HL-60 (cell line): ENCODE measurements around the gene DDI1.
A peak's percentile ranks its signal among the peaks of the same experiment; 100 is the strongest.

ENCODE experiments used
- DNase-seq, 2 experiments: peaks; one replicate each; pipeline ENCODE4 v3.0.0-alpha.2; 2010 to 2020; ENCODE audit warnings: low read depth in 1 of 2, low spot score in 1 of 2
- H3K27ac ChIP-seq: fragments of 250-450 bp; sonication (Bioruptor Pico); replicated peaks from 2 replicates; pipeline ENCODE4 v1.5.1; 2020; ENCODE audit warnings: mild to moderate bottlenecking, moderate library complexity
- H3K27me3 ChIP-seq: fragments of 250-450 bp; sonication (Bioruptor Pico); 2 replicates; pipeline ENCODE4 v1.5.1; 2021; ENCODE audit warnings: mild to moderate bottlenecking, moderate library complexity; ENCODE audit not compliant: insufficient read depth, poor library complexity, severe bottlenecking
- H3K4me3 ChIP-seq: replicated peaks from 2 replicates; pipeline ENCODE4 v1.5.1; 2011; ENCODE audit warnings: mild to moderate bottlenecking, control low read depth, low read length; ENCODE audit not compliant: insufficient read depth
- GABPA ChIP-seq: IDR thresholded peaks from 2 replicates; pipeline ENCODE4 v1.6.1; 2012; ENCODE audit warnings: low read depth
- POLR2AphosphoS5 ChIP-seq: IDR thresholded peaks from 2 replicates; pipeline ENCODE4 v1.6.1; 2012; ENCODE audit warnings: low read depth
- SPI1 ChIP-seq: IDR thresholded peaks from 2 replicates; pipeline ENCODE4 v1.6.1; 2012; ENCODE audit warnings: low read depth, mild to moderate bottlenecking, borderline replicate concordance
- TF ChIP-seq, protein P1 (sequence below): IDR thresholded peaks from 2 replicates; pipeline ENCODE4 v1.6.1; 2012; ENCODE audit warnings: low read depth; ENCODE audit not compliant: insufficient replicate concordance
- TF ChIP-seq, protein P2 (sequence below): IDR thresholded peaks from one replicate; pipeline ENCODE4 v1.5.1; 2011; ENCODE audit warnings: low read length, control low read depth, inconsistent platforms; ENCODE audit not compliant: insufficient read depth

The DDI1 gene

DNA sequence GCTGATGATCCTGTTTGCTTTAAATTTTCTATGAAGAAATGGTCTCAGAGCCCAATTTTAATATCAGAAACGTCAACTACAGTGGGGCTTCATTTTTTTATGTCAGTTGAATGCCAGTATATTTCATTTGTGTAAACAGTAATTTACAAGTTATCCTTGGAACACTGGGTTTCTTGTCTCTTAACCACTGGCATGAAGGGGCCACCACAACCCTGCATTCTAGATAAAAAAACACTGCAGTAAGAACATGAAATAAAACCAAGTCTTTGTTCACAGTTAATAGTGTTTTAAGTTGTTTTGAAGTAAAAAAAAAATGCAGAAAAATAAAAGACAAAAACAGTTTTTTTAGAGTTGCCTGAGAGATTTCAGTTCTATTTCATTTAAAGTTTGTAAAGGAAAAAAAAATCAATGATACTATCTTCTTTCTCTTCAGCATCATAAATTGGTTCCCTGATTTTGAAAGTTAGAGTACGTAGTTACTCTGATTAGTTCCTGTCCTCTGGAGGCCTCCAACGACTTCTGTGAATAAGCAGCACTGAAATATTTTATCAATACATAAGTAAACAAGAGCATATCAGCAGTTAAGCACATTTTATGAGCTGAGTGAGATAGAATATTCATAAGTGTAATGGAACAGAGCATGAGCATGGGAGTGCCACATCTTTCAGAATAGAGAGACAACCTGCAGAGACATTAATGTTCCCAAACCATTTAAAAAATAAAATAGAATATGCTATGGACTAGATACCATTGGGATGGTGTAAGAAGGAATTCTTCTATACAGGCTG is 7.8 kb upstream of the DDI1 start:
- Histone ChIP-seq H3K27me3 (no peaks in the 10 kb centered on the region), H3K27ac (no peak overlapping the region), H3K4me3 (no peak overlapping the region)
- no peak for TF ChIP-seq GABPA
- no peak for DNase-seq

DNA sequence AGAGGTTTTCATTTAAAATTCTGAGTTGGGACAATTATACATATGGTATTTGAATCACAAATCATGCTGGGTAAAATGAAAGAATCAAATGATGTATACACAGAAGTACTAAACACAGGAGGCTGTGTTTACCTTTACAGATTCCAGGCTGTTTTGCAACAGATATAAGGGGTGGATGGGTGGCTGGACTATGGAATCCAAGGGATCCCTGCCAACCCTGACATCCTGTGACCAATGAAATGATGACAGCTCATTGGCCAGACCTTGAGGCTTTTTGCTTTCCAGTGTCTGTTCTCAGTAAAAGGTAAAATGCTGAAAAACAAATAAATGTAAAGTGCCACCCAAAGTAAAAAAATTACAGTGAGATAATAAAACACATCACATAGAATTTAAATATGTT is 3.3 kb upstream of the DDI1 start:
- TF ChIP-seq POLR2AphosphoS5: no peak
- TF ChIP-seq SPI1: no peak
- TF ChIP-seq, protein P1, sequence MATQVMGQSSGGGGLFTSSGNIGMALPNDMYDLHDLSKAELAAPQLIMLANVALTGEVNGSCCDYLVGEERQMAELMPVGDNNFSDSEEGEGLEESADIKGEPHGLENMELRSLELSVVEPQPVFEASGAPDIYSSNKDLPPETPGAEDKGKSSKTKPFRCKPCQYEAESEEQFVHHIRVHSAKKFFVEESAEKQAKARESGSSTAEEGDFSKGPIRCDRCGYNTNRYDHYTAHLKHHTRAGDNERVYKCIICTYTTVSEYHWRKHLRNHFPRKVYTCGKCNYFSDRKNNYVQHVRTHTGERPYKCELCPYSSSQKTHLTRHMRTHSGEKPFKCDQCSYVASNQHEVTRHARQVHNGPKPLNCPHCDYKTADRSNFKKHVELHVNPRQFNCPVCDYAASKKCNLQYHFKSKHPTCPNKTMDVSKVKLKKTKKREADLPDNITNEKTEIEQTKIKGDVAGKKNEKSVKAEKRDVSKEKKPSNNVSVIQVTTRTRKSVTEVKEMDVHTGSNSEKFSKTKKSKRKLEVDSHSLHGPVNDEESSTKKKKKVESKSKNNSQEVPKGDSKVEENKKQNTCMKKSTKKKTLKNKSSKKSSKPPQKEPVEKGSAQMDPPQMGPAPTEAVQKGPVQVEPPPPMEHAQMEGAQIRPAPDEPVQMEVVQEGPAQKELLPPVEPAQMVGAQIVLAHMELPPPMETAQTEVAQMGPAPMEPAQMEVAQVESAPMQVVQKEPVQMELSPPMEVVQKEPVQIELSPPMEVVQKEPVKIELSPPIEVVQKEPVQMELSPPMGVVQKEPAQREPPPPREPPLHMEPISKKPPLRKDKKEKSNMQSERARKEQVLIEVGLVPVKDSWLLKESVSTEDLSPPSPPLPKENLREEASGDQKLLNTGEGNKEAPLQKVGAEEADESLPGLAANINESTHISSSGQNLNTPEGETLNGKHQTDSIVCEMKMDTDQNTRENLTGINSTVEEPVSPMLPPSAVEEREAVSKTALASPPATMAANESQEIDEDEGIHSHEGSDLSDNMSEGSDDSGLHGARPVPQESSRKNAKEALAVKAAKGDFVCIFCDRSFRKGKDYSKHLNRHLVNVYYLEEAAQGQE: no peak
- TF ChIP-seq, protein P2, sequence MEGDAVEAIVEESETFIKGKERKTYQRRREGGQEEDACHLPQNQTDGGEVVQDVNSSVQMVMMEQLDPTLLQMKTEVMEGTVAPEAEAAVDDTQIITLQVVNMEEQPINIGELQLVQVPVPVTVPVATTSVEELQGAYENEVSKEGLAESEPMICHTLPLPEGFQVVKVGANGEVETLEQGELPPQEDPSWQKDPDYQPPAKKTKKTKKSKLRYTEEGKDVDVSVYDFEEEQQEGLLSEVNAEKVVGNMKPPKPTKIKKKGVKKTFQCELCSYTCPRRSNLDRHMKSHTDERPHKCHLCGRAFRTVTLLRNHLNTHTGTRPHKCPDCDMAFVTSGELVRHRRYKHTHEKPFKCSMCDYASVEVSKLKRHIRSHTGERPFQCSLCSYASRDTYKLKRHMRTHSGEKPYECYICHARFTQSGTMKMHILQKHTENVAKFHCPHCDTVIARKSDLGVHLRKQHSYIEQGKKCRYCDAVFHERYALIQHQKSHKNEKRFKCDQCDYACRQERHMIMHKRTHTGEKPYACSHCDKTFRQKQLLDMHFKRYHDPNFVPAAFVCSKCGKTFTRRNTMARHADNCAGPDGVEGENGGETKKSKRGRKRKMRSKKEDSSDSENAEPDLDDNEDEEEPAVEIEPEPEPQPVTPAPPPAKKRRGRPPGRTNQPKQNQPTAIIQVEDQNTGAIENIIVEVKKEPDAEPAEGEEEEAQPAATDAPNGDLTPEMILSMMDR: no peak
- TF ChIP-seq GABPA: no peak
- H3K27me3 ChIP-seq: no peaks in the 10 kb centered on the region
- no peak for DNase-seq
- no peak overlapping the region for H3K4me3 ChIP-seq
- H3K27ac ChIP-seq: no peak overlapping the region

DNA sequence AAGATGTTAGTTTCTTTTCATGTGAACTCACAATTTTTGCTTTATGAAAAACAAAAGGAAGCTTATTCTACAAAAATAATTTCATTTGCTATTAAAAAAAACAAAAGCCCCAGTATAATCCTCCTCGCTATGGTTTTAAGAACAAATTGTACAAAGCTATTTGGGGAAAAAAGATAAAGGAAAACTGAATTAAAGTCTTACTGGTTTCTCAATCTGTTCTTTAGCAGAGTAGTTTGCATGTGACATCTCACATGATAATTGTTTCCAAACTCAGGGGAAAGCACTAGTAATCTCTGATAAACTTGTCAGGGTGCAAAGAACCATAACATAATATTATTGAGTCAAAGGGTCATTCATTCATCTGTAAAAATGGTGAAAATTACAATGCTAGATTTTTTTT is 2.9 kb upstream of the DDI1 start:
- no peak overlapping the region for H3K27ac ChIP-seq

DNA sequence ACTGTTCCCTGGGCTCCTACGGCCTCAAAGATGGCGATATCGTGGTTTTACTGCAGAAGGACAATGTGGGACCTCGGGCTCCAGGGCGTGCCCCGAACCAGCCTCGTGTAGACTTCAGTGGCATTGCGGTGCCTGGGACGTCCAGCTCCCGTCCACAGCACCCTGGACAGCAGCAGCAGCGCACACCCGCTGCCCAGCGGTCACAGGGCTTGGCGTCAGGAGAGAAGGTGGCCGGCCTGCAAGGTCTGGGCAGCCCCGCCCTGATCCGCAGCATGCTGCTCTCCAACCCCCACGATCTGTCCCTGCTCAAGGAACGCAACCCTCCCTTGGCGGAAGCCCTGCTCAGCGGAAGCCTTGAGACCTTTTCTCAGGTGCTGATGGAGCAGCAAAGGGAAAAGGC is 555 bp downstream of the DDI1 start:
- Histone ChIP-seq H3K27ac (no peak overlapping the region), H3K27me3 (no peaks in the 10 kb centered on the region), H3K4me3 (no peak overlapping the region)
- no peak for DNase-seq
- TF ChIP-seq POLR2AphosphoS5: no peak
- TF ChIP-seq, protein P1: peak; percentile 62

More for the DNA sequence above, 2.9 kb upstream of the DDI1 start:
- TF ChIP-seq POLR2AphosphoS5: no peak
- TF ChIP-seq SPI1: no peak
- TF ChIP-seq GABPA: no peak
- TF ChIP-seq, protein P2: no peak
- TF ChIP-seq, protein P1: no peak
- no peaks in the 10 kb centered on the region for H3K27me3 ChIP-seq
- no peak overlapping the region for H3K4me3 ChIP-seq
- no peak for DNase-seq
